HepG2 (cell line): ENCODE measurements around the gene TBATA. TPM values are rescaled to one million over a fixed set of nuclear protein-coding genes. Genes with fewer than 3 reads are reported as not detected.

Source experiments
- ATAC-seq: fragments of 200-7000 bp; cut with Tn5 transposase; 3 replicates; pipeline ENCODE4 v1.9.1; 2020; ENCODE audit warnings: mild to moderate bottlenecking, moderate library complexity
- BruUV-seq: library from RNA; stranded (reverse); fragments of 400-500 nt; replicated peaks from 2 replicates; lab custom pipeline; 2021; lab: Mats Ljungman, UMichigan
- CTCF ChIA-PET: fragments of 300-600 bp; formaldehyde crosslinking; extraction: SDS; loops from one replicate; lab custom pipeline; 2021; ENCODE audit warnings: low total read pairs, inconsistent platforms, low intra/inter-chr PET ratio; lab: Yijun Ruan, JAX
- POLR2A ChIA-PET: fragments of 350-600 bp; sonication (Branson Sonifier 250); formaldehyde crosslinking; loops from one replicate; lab custom pipeline; 2020; ENCODE audit warnings: antibody characterized with exemption, inconsistent platforms; lab: Yijun Ruan, JAX
- DNase-seq: peaks from one replicate; pipeline ENCODE4 v3.0.0-alpha.2; 2015; ENCODE audit warnings: low spot score
- FAIRE-seq: peaks from 3 replicates; lab custom pipeline; 2011; peaks lifted over from hg19 to GRCh38; lab: Jason Lieb, UNC
- H2AFZ ChIP-seq: one replicate; pipeline ENCODE4 v1.6.1; 2011; ENCODE audit warnings: low read length, inconsistent platforms
- H3K27ac ChIP-seq: fragments of 300-600 bp; 3 replicates; pipeline ENCODE4 v1.8.0; 2011; ENCODE audit warnings: mixed run types, mild to moderate bottlenecking, mixed read lengths, low read length, inconsistent platforms; ENCODE audit not compliant: insufficient read depth; ENCODE audit errors: extremely low read length
- H3K27me3 ChIP-seq, 2 experiments: fragments of 200-600 bp in 1 of 2; 2 replicates in 1 of 2; 3 replicates in 1 of 2; pipeline versions ENCODE4 v1.6.0 to v1.8.0; 2011; ENCODE audit warnings: low read length in 2 of 2, mild to moderate bottlenecking in 2 of 2, moderate library complexity in 2 of 2, inconsistent platforms in 1 of 2; ENCODE audit not compliant: insufficient read depth in 2 of 2, control insufficient read depth in 1 of 2
- H3K36me3 ChIP-seq, 2 experiments: fragments of 200-600 bp in 1 of 2; replicated peaks in 1 of 2; 2 replicates in 1 of 2; 3 replicates in 1 of 2; pipeline versions ENCODE4 v1.5.1 to v1.8.0; 2011; ENCODE audit warnings: low read length in 2 of 2, inconsistent platforms in 1 of 2; ENCODE audit not compliant: insufficient read depth in 2 of 2, control insufficient read depth in 1 of 2
- H3K4me1 ChIP-seq: 2 replicates; pipeline ENCODE4 v1.5.1; 2012; ENCODE audit warnings: low read length, inconsistent platforms; ENCODE audit not compliant: insufficient read depth
- H3K4me2 ChIP-seq: 2 replicates; pipeline ENCODE4 v1.6.0; 2011; ENCODE audit warnings: low read depth, low read length, inconsistent platforms
- H3K4me3 ChIP-seq, 3 experiments: fragments of 200-600 bp in 1 of 3; sonication (generic), shearing (Covaris generic) in 1 of 3; replicated peaks in 1 of 3; 2 replicates each; pipeline ENCODE4 v1.5.1; 2011 to 2016; ENCODE audit warnings: low read length in 3 of 3, inconsistent platforms in 2 of 3, low read depth in 2 of 3, mild to moderate bottlenecking in 2 of 3, control low read depth in 1 of 3, mixed read lengths in 1 of 3; ENCODE audit not compliant: insufficient read depth in 1 of 3
- H3K79me2 ChIP-seq: one replicate; pipeline ENCODE4 v1.6.1; 2011; ENCODE audit warnings: low read length, inconsistent platforms; ENCODE audit not compliant: insufficient read depth
- H3K9ac ChIP-seq: 2 replicates; pipeline ENCODE4 v1.6.0; 2011; ENCODE audit warnings: mild to moderate bottlenecking, low read depth, low read length, inconsistent platforms; ENCODE audit not compliant: insufficient read depth
- H3K9me3 ChIP-seq: 2 replicates; pipeline ENCODE4 v1.5.1; 2012; ENCODE audit warnings: mild to moderate bottlenecking, low read length
- H4K20me1 ChIP-seq: 2 replicates; pipeline ENCODE4 v1.6.0; 2011; ENCODE audit warnings: inconsistent platforms, mild to moderate bottlenecking, low read length, moderate library complexity; ENCODE audit not compliant: insufficient read depth
- RFX3 ChIP-seq: IDR thresholded peaks from 2 replicates; pipeline ENCODE4 v1.6.1; 2016; ENCODE audit warnings: missing biosample characterization, missing genetic modification reagents
- SOX5 ChIP-seq: IDR thresholded peaks from 2 replicates; pipeline ENCODE4 v1.6.1; 2016; ENCODE audit warnings: borderline replicate concordance
- SSRP1 ChIP-seq: IDR thresholded peaks from 2 replicates; pipeline ENCODE4 v1.6.1; 2016; ENCODE audit warnings: control low read depth
- U2AF1 ChIP-seq: fragments of 200-400 bp; formaldehyde crosslinking; optimal IDR thresholded peaks from 2 replicates; pipeline ENCODE3; 2017; ENCODE audit warnings: mild to moderate bottlenecking, low read depth, low read length
- ZNF7 ChIP-seq: IDR thresholded peaks from 2 replicates; pipeline ENCODE4 v1.6.1; 2016; ENCODE audit warnings: missing biosample characterization, missing genetic modification reagents
- ZNF713 ChIP-seq: sonication (generic); formaldehyde crosslinking; IDR thresholded peaks from 2 replicates; pipeline ENCODE4 v1.4.0; 2020; ENCODE audit warnings: mild to moderate bottlenecking, missing genetic modification reagents
- ZNF816 ChIP-seq: sonication (generic); formaldehyde crosslinking; IDR thresholded peaks from 2 replicates; pipeline ENCODE4 v1.8.0; 2022; ENCODE audit warnings: missing genetic modification reagents, mild to moderate bottlenecking, borderline replicate concordance
- ZSCAN21 ChIP-seq: sonication (generic); formaldehyde crosslinking; IDR thresholded peaks from 2 replicates; pipeline ENCODE4 v1.8.0; 2022; ENCODE audit warnings: mild to moderate bottlenecking, missing genetic modification reagents, moderate library complexity, borderline replicate concordance
- ZSCAN22 ChIP-seq: sonication (generic); formaldehyde crosslinking; IDR thresholded peaks from 2 replicates; pipeline ENCODE4 v1.4.0; 2020; ENCODE audit warnings: mild to moderate bottlenecking, missing genetic modification reagents
- WGBS: methylation state at CpG from one replicate; pipeline ENCODE4 v1.1.6; 2017; ENCODE audit warnings: low lambda C conversion rate; 5-methylcytosine and 5-hydroxymethylcytosine counted together
- in situ Hi-C: cut with HindIII; loops from 2 replicates; pipeline ENCODE4 v1.10.0; 2017; ENCODE audit warnings: low pct_unique_long_range_greater_than_20kb; ENCODE audit not compliant: extremely low pct_ligation_motif_present
- intact Hi-C: fragments of 100-400 bp; cut with micrococcal nuclease; formaldehyde crosslinking; loops from one replicate; pipeline ENCODE4 v1.10.0; 2022; ENCODE audit not compliant: unreplicated experiment
- polyA plus RNA-seq, 8 experiments: library from polyadenylated mRNA; depleted of rRNA in 3 of 8; stranded (reverse) in 7 of 8; unstranded in 1 of 8; fragments of >200 nt; fragmentation: Illumina TruSeq in 4 of 8; extraction: Trizol in 4 of 8; gene quantifications; 2 replicates each; pipeline versions ENCODE4 v1.2.1 to v1.2.3, GENCODE V29; 2011 to 2016; ENCODE audit warnings: low read depth in 4 of 8, missing spikeins in 1 of 8, mixed read lengths in 1 of 8; ENCODE audit not compliant: insufficient read depth in 1 of 8
- total RNA-seq, 5 experiments: library from RNA; depleted of rRNA; stranded (reverse); fragments of >200 nt; fragmentation: Illumina TruSeq; extraction: Trizol; gene quantifications; 2 replicates each; pipeline ENCODE4 v1.2.3, GENCODE V29; 2016; ENCODE audit warnings: low read depth in 1 of 5
- TF ChIP-seq, protein P1 (sequence below): sonication (generic); formaldehyde crosslinking; IDR thresholded peaks from 2 replicates; pipeline ENCODE4 v1.5.1; 2020; ENCODE audit warnings: missing genetic modification reagents, mild to moderate bottlenecking, borderline replicate concordance

Gene TBATA
- total and polyA plus RNA-seq, 2 of the 13 experiments (the other 11 are each of a cell fraction or from before 2014, with no cell fraction given), result not detected

GRCh38 chr10:70801854-70802253 lies 16.7 kb upstream of the TBATA start:
- Histone ChIP-seq H4K20me1 (no peaks in the 10 kb centered on the region), H3K4me2 (no peak overlapping the region), H3K27me3 (peaks cover 0 to 1% of the 10 kb centered on the region in 2 experiments; a peak in 2 of 5 replicates), H3K9me3 (no peaks in the 10 kb centered on the region), H2AFZ (no peak overlapping the region), H3K4me1 (0 out of 2 replicates have a peak, but pooled peaks cover 4% of the 10 kb centered on the region), H3K36me3 (no peaks in the 10 kb centered on the region), H3K27ac (no peak overlapping the region), H3K4me3 (no peak overlapping the region), H3K9ac (no peak overlapping the region), H3K79me2 (no peaks in the 10 kb centered on the region)
- in situ Hi-C loops, result no loop called here
- CTCF ChIA-PET, result no interaction called here
- ATAC-seq (no peak), DNase-seq (no peak), FAIRE-seq (no peak)
- TF ChIP-seq SSRP1 (CRISPR knock-in tag) (no peak), U2AF1 (no peak), SOX5 (CRISPR knock-in tag) (no peak), ZSCAN21 (CRISPR knock-in tag) (no peak), ZNF7 (CRISPR knock-in tag) (no peak), ZNF713 (CRISPR knock-in tag) (no peak), ZNF816 (CRISPR knock-in tag) (no peak), ZSCAN22 (CRISPR knock-in tag) (no peak), RFX3 (no peak)
- TF ChIP-seq, protein P1, sequence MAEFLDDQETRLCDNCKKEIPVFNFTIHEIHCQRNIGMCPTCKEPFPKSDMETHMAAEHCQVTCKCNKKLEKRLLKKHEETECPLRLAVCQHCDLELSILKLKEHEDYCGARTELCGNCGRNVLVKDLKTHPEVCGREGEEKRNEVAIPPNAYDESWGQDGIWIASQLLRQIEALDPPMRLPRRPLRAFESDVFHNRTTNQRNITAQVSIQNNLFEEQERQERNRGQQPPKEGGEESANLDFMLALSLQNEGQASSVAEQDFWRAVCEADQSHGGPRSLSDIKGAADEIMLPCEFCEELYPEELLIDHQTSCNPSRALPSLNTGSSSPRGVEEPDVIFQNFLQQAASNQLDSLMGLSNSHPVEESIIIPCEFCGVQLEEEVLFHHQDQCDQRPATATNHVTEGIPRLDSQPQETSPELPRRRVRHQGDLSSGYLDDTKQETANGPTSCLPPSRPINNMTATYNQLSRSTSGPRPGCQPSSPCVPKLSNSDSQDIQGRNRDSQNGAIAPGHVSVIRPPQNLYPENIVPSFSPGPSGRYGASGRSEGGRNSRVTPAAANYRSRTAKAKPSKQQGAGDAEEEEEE (CRISPR knock-in tag), result no peak
- no TSS peak for BruUV-seq
- POLR2A ChIA-PET, result no interaction called here
- intact Hi-C loops, result no loop called here
- WGBS, result 44% methylated on average over 1 of the region's 1 CpG
